NB4 (cell line): ENCODE data around the gene SRSF2.

ENCODE experiments used
- POLR2A ChIP-seq: IDR thresholded peaks from 2 replicates; pipeline ENCODE4 v1.6.1; 2011; ENCODE audit warnings: mild to moderate bottlenecking; ENCODE audit not compliant: insufficient read length; ENCODE audit errors: extremely low read depth
- TF ChIP-seq, protein P1 (sequence below): IDR thresholded peaks from one replicate; pipeline ENCODE4 v1.5.1; 2012; ENCODE audit warnings: low read depth, low read length

DNA sequence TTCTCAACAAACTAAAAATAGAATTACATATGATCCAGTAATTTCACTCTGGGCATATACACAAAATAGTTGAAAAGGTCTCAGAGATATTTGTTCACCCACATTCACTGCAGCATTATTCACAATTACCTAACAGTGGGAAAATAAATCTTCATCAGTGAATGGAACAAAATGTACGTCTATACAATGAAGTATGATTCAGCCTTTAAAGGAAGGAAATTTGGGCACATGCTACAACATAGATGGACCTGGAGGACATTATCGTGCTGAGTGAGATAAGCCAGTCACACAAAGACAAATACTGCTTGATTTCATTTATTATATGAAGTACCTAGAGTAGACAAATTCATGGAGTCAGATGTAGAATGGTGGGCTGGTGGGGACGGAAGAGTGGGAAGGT is 47.8 kb upstream of the SRSF2 start:
- TF ChIP-seq, protein P1, sequence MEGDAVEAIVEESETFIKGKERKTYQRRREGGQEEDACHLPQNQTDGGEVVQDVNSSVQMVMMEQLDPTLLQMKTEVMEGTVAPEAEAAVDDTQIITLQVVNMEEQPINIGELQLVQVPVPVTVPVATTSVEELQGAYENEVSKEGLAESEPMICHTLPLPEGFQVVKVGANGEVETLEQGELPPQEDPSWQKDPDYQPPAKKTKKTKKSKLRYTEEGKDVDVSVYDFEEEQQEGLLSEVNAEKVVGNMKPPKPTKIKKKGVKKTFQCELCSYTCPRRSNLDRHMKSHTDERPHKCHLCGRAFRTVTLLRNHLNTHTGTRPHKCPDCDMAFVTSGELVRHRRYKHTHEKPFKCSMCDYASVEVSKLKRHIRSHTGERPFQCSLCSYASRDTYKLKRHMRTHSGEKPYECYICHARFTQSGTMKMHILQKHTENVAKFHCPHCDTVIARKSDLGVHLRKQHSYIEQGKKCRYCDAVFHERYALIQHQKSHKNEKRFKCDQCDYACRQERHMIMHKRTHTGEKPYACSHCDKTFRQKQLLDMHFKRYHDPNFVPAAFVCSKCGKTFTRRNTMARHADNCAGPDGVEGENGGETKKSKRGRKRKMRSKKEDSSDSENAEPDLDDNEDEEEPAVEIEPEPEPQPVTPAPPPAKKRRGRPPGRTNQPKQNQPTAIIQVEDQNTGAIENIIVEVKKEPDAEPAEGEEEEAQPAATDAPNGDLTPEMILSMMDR = no peak
- TF ChIP-seq POLR2A = no peak
